GM23338 (cell line): Measurements from ENCODE around the gene RTN4RL1. TPM values are rescaled to one million over a fixed set of nuclear protein-coding genes. Genes with fewer than 3 reads are reported as not detected.

Experiments used
- ATAC-seq: fragments of 200-7000 bp; cut with Tn5 transposase; 3 replicates; pipeline ENCODE4 v1.9.1; 2020
- DNase-seq: peaks from one replicate; pipeline ENCODE4 v3.0.0-alpha.2; 2015; ENCODE audit warnings: low spot score
- H2AFZ ChIP-seq: fragments of 200-600 bp; sonication (generic); 2 replicates; pipeline ENCODE4 v1.8.0; 2016; ENCODE audit warnings: antibody characterized with exemption, mild to moderate bottlenecking, moderate library complexity
- H3F3A ChIP-seq: fragments of 200-600 bp; sonication (generic); replicated peaks from 2 replicates; pipeline ENCODE4 v1.8.0; 2017; ENCODE audit warnings: antibody characterized with exemption, mixed run types, low read depth
- H3K27ac ChIP-seq: fragments of 200-600 bp; sonication (generic); 2 replicates; pipeline ENCODE4 v1.6.1; 2016; ENCODE audit warnings: low read depth
- H3K27me3 ChIP-seq: fragments of 200-600 bp; sonication (generic); 2 replicates; pipeline ENCODE4 v1.8.0; 2016; ENCODE audit warnings: mild to moderate bottlenecking, mixed run types, moderate library complexity; ENCODE audit not compliant: insufficient read depth
- H3K36me3 ChIP-seq: fragments of 200-600 bp; sonication (generic); 2 replicates; pipeline ENCODE4 v1.8.0; 2016; ENCODE audit warnings: mild to moderate bottlenecking; ENCODE audit not compliant: insufficient read depth
- H3K4me1 ChIP-seq: fragments of 200-600 bp; sonication (generic); 2 replicates; pipeline ENCODE4 v1.8.0; 2016; ENCODE audit warnings: mild to moderate bottlenecking, moderate library complexity; ENCODE audit not compliant: insufficient read depth
- H3K4me2 ChIP-seq: fragments of 200-600 bp; sonication (generic); 2 replicates; pipeline ENCODE4 v1.7.1; 2017; ENCODE audit warnings: mixed run types
- H3K4me3 ChIP-seq: fragments of 200-600 bp; sonication (generic); 2 replicates; pipeline ENCODE4 v1.6.1; 2016; ENCODE audit warnings: mixed run types
- H3K79me2 ChIP-seq: fragments of 200-600 bp; sonication (generic); replicated peaks from 2 replicates; pipeline ENCODE4 v1.8.0; 2017; ENCODE audit warnings: mild to moderate bottlenecking; ENCODE audit not compliant: insufficient read depth
- H3K9me2 ChIP-seq: fragments of 200-600 bp; sonication (generic); 2 replicates; pipeline ENCODE4 v1.8.0; 2017; ENCODE audit not compliant: insufficient read depth
- H4K20me1 ChIP-seq: fragments of 200-600 bp; sonication (generic); replicated peaks from 2 replicates; pipeline ENCODE4 v1.8.0; 2017; ENCODE audit warnings: mild to moderate bottlenecking; ENCODE audit not compliant: insufficient read depth
- H3K27ac Mint-ChIP-seq: 2 replicates; pipeline ENCODE4 v1.8.0; 2020; ENCODE audit warnings: inconsistent platforms, mild to moderate bottlenecking, moderate library complexity, mixed read lengths
- H3K27me3 Mint-ChIP-seq: 3 replicates; pipeline ENCODE4 v1.8.0; 2022; ENCODE audit warnings: low read depth, mild to moderate bottlenecking, moderate library complexity, mixed read lengths, inconsistent platforms; ENCODE audit not compliant: insufficient read depth, poor library complexity
- H3K36me3 Mint-ChIP-seq: 3 replicates; pipeline ENCODE4 v1.8.0; 2021; ENCODE audit warnings: low read depth, mild to moderate bottlenecking, inconsistent platforms, moderate library complexity, mixed read lengths
- H3K4me1 Mint-ChIP-seq: 3 replicates; pipeline ENCODE4 v1.8.0; 2020; ENCODE audit warnings: mild to moderate bottlenecking, inconsistent platforms, mixed read lengths
- H3K4me3 Mint-ChIP-seq: 3 replicates; pipeline ENCODE4 v1.8.0; 2021; ENCODE audit warnings: moderate library complexity, mild to moderate bottlenecking, inconsistent platforms, mixed read lengths
- H3K9me3 Mint-ChIP-seq: 3 replicates; pipeline ENCODE4 v1.8.0; 2020; ENCODE audit warnings: moderate library complexity, mild to moderate bottlenecking, inconsistent platforms, mixed read lengths
- CREB1 ChIP-seq: fragments of 250-450 bp; sonication (Bioruptor Pico); IDR thresholded peaks from 2 replicates; pipeline ENCODE4 v1.5.0; 2020; ENCODE audit warnings: low read depth, mild to moderate bottlenecking, moderate library complexity
- EZH2 ChIP-seq: fragments of 200-600 bp; sonication (generic); IDR thresholded peaks from one replicate; pipeline ENCODE4 v1.8.0; 2017; ENCODE audit warnings: antibody characterized with exemption, mild to moderate bottlenecking, low read depth; ENCODE audit not compliant: unreplicated experiment
- EZH2phosphoT487 ChIP-seq: fragments of 200-600 bp; sonication (generic); IDR thresholded peaks from one replicate; pipeline ENCODE4 v1.8.1; 2018; ENCODE audit warnings: antibody characterized with exemption; ENCODE audit not compliant: unreplicated experiment
- JUNB ChIP-seq: IDR thresholded peaks from one replicate; pipeline ENCODE4 v1.6.1; 2016; ENCODE audit warnings: antibody characterized with exemption; ENCODE audit not compliant: unreplicated experiment
- NANOG ChIP-seq: IDR thresholded peaks from 2 replicates; pipeline ENCODE4 v1.6.1; 2016; ENCODE audit warnings: antibody characterized with exemption, borderline replicate concordance
- POLR2AphosphoS5 ChIP-seq: IDR thresholded peaks from 2 replicates; pipeline ENCODE4 v1.6.1; 2016; ENCODE audit warnings: antibody characterized with exemption, low read depth
- STAT1 ChIP-seq: IDR thresholded peaks from one replicate; pipeline ENCODE4 v1.6.1; 2016; ENCODE audit warnings: antibody characterized with exemption; ENCODE audit not compliant: unreplicated experiment
- ZNF114 ChIP-seq: fragments of 250-450 bp; sonication (Bioruptor Pico); IDR thresholded peaks from 2 replicates; pipeline ENCODE4 v1.5.0; 2020; ENCODE audit warnings: mild to moderate bottlenecking, moderate library complexity
- ZNF331 ChIP-seq: fragments of 250-450 bp; sonication (Bioruptor Pico); IDR thresholded peaks from 2 replicates; pipeline ENCODE4 v1.5.0; 2020; ENCODE audit warnings: low read depth, mild to moderate bottlenecking, moderate library complexity
- polyA plus RNA-seq: library from polyadenylated mRNA; unstranded; fragments of >200 nt; fragmentation: Nextera tagmentation; extraction: Ambion mirVana; gene quantifications from 2 replicates; pipeline ENCODE4 v1.2.1, GENCODE V29; 2016
- total RNA-seq: library from RNA; depleted of rRNA; stranded (reverse); fragments of >200 nt; shearing (Covaris generic); gene quantifications from 2 replicates; pipeline ENCODE4 v1.2.3, GENCODE V29; 2014
- TF ChIP-seq, protein P1 (sequence below): IDR thresholded peaks from 2 replicates; pipeline ENCODE4 v1.6.1; 2016; ENCODE audit warnings: antibody characterized with exemption
- TF ChIP-seq, protein P2 (sequence below): IDR thresholded peaks from one replicate; pipeline ENCODE4 v1.6.1; 2018; ENCODE audit warnings: antibody characterized with exemption; ENCODE audit not compliant: unreplicated experiment
- TF ChIP-seq, protein P3 (sequence below): fragments of 250-450 bp; sonication (Bioruptor Pico); IDR thresholded peaks from 2 replicates; pipeline ENCODE4 v1.5.0; 2020; ENCODE audit warnings: mild to moderate bottlenecking, moderate library complexity
- TF ChIP-seq, protein P4 (sequence below), 2 experiments: fragments of 200-600 bp in 1 of 2; sonication (generic) in 1 of 2; conservative IDR thresholded peaks; 2 replicates each; pipeline versions ENCODE4 v1.5.1 to v1.6.1; 2016 to 2017; ENCODE audit warnings: antibody characterized with exemption in 2 of 2, low read depth in 2 of 2, mild to moderate bottlenecking in 2 of 2, moderate library complexity in 1 of 2

The RTN4RL1 gene
- total and polyA plus RNA-seq, 2 experiments from 2014 or later = 0.17 TPM; not detected in 1

DNA sequence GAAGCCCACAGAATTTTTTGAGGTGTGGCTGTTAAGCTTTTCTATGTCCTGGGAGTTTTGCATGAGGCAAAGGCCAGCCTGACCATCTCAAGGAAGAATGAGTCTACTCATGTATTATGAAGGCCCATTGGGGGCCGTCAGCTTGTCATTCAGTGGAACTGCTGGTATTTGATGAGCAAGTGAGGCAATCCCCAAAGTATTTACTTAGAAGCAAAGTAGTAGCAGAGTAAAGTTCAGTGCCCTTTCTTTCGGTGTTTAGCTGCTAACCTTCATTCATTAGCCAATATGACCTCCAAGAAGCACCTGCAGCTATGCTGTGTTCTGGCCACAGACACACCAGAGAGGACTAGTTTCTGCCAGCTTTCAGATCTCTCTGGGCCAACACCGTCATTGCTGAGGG, 115.1 kb downstream of the RTN4RL1 start:
- peaks cover 12% of the 10 kb centered on the region for H4K20me1 ChIP-seq
- Mint-ChIP-seq H3K9me3 (no peaks in the 10 kb centered on the region), H3K27me3 (peaks cover 79% of the 10 kb centered on the region), H3K27ac (no peak overlapping the region), H3K4me3 (no peak overlapping the region), H3K4me1 (peaks cover 13% of the 10 kb centered on the region), H3K36me3 (no peaks in the 10 kb centered on the region)
- DNase-seq = no peak
- ATAC-seq = no peak
- no peaks in the 10 kb centered on the region for H3K79me2 ChIP-seq
- no peak overlapping the region for H2AFZ ChIP-seq
- no peak overlapping the region for H3K27ac ChIP-seq
- H3K4me1 ChIP-seq = peaks cover 11% of the 10 kb centered on the region
- TF ChIP-seq ZNF331 (no peak), EZH2 (no peak), EZH2phosphoT487 (no peak), ZNF114 (CRISPR knock-in tag) (no peak), POLR2AphosphoS5 (no peak), NANOG (no peak), CREB1 (no peak), STAT1 (no peak), JUNB (no peak)
- TF ChIP-seq, protein P1, sequence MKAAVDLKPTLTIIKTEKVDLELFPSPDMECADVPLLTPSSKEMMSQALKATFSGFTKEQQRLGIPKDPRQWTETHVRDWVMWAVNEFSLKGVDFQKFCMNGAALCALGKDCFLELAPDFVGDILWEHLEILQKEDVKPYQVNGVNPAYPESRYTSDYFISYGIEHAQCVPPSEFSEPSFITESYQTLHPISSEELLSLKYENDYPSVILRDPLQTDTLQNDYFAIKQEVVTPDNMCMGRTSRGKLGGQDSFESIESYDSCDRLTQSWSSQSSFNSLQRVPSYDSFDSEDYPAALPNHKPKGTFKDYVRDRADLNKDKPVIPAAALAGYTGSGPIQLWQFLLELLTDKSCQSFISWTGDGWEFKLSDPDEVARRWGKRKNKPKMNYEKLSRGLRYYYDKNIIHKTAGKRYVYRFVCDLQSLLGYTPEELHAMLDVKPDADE = no peak
- TF ChIP-seq, protein P2, sequence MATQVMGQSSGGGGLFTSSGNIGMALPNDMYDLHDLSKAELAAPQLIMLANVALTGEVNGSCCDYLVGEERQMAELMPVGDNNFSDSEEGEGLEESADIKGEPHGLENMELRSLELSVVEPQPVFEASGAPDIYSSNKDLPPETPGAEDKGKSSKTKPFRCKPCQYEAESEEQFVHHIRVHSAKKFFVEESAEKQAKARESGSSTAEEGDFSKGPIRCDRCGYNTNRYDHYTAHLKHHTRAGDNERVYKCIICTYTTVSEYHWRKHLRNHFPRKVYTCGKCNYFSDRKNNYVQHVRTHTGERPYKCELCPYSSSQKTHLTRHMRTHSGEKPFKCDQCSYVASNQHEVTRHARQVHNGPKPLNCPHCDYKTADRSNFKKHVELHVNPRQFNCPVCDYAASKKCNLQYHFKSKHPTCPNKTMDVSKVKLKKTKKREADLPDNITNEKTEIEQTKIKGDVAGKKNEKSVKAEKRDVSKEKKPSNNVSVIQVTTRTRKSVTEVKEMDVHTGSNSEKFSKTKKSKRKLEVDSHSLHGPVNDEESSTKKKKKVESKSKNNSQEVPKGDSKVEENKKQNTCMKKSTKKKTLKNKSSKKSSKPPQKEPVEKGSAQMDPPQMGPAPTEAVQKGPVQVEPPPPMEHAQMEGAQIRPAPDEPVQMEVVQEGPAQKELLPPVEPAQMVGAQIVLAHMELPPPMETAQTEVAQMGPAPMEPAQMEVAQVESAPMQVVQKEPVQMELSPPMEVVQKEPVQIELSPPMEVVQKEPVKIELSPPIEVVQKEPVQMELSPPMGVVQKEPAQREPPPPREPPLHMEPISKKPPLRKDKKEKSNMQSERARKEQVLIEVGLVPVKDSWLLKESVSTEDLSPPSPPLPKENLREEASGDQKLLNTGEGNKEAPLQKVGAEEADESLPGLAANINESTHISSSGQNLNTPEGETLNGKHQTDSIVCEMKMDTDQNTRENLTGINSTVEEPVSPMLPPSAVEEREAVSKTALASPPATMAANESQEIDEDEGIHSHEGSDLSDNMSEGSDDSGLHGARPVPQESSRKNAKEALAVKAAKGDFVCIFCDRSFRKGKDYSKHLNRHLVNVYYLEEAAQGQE = no peak
- TF ChIP-seq, protein P3, sequence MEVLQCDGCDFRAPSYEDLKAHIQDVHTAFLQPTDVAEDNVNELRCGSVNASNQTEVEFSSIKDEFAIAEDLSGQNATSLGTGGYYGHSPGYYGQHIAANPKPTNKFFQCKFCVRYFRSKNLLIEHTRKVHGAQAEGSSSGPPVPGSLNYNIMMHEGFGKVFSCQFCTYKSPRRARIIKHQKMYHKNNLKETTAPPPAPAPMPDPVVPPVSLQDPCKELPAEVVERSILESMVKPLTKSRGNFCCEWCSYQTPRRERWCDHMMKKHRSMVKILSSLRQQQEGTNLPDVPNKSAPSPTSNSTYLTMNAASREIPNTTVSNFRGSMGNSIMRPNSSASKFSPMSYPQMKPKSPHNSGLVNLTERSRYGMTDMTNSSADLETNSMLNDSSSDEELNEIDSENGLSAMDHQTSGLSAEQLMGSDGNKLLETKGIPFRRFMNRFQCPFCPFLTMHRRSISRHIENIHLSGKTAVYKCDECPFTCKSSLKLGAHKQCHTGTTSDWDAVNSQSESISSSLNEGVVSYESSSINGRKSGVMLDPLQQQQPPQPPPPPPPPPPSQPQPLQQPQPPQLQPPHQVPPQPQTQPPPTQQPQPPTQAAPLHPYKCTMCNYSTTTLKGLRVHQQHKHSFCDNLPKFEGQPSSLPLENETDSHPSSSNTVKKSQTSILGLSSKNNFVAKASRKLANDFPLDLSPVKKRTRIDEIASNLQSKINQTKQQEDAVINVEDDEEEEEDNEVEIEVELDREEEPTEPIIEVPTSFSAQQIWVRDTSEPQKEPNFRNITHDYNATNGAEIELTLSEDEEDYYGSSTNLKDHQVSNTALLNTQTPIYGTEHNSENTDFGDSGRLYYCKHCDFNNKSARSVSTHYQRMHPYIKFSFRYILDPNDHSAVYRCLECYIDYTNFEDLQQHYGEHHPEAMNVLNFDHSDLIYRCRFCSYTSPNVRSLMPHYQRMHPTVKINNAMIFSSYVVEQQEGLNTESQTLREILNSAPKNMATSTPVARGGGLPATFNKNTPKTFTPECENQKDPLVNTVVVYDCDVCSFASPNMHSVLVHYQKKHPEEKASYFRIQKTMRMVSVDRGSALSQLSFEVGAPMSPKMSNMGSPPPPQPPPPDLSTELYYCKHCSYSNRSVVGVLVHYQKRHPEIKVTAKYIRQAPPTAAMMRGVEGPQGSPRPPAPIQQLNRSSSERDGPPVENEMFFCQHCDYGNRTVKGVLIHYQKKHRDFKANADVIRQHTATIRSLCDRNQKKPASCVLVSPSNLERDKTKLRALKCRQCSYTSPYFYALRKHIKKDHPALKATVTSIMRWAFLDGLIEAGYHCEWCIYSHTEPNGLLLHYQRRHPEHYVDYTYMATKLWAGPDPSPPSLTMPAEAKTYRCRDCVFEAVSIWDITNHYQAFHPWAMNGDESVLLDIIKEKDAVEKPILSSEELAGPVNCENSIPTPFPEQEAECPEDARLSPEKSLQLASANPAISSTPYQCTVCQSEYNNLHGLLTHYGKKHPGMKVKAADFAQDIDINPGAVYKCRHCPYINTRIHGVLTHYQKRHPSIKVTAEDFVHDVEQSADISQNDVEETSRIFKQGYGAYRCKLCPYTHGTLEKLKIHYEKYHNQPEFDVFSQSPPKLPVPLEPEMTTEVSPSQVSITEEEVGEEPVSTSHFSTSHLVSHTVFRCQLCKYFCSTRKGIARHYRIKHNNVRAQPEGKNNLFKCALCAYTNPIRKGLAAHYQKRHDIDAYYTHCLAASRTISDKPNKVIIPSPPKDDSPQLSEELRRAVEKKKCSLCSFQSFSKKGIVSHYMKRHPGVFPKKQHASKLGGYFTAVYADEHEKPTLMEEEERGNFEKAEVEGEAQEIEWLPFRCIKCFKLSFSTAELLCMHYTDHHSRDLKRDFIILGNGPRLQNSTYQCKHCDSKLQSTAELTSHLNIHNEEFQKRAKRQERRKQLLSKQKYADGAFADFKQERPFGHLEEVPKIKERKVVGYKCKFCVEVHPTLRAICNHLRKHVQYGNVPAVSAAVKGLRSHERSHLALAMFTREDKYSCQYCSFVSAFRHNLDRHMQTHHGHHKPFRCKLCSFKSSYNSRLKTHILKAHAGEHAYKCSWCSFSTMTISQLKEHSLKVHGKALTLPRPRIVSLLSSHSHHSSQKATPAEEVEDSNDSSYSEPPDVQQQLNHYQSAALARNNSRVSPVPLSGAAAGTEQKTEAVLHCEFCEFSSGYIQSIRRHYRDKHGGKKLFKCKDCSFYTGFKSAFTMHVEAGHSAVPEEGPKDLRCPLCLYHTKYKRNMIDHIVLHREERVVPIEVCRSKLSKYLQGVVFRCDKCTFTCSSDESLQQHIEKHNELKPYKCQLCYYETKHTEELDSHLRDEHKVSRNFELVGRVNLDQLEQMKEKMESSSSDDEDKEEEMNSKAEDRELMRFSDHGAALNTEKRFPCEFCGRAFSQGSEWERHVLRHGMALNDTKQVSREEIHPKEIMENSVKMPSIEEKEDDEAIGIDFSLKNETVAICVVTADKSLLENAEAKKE = no peak
- TF ChIP-seq, protein P4, sequence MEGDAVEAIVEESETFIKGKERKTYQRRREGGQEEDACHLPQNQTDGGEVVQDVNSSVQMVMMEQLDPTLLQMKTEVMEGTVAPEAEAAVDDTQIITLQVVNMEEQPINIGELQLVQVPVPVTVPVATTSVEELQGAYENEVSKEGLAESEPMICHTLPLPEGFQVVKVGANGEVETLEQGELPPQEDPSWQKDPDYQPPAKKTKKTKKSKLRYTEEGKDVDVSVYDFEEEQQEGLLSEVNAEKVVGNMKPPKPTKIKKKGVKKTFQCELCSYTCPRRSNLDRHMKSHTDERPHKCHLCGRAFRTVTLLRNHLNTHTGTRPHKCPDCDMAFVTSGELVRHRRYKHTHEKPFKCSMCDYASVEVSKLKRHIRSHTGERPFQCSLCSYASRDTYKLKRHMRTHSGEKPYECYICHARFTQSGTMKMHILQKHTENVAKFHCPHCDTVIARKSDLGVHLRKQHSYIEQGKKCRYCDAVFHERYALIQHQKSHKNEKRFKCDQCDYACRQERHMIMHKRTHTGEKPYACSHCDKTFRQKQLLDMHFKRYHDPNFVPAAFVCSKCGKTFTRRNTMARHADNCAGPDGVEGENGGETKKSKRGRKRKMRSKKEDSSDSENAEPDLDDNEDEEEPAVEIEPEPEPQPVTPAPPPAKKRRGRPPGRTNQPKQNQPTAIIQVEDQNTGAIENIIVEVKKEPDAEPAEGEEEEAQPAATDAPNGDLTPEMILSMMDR (conservative IDR thresholded peaks at IDR 0.05; ENCODE audit: low read depth in 2 of 2) = no peak
- H3K4me3 ChIP-seq = no peak overlapping the region
- no peaks in the 10 kb centered on the region for H3K36me3 ChIP-seq
- H3K9me2 ChIP-seq = no peaks in the 10 kb centered on the region
- H3K4me2 ChIP-seq = no peak overlapping the region
- peaks cover 9% of the 10 kb centered on the region; the same call in 1 of the 2 replicates for H3F3A ChIP-seq
- peaks cover 82% of the 10 kb centered on the region for H3K27me3 ChIP-seq
